Measurements from ENCODE around the gene ANKUB1. TPM values are rescaled to one million over a fixed set of nuclear protein-coding genes. Genes with fewer than 3 reads are reported as not detected.

ANKUB1 gene
- total RNA-seq, 1 experiment from 2014 or later: not detected

GRCh38 chr3:149801639-149802038, 9.3 kb upstream of the ANKUB1 start:
- Histone ChIP-seq H3K9me3 (ENCODE audit: control insufficient read depth, insufficient read depth, low read depth, low read length) (no peaks in the 10 kb centered on the region), H3K4me3 (ENCODE audit: low read depth in 2 of 2, low read length in 2 of 2) (no peak overlapping the region), H3K27ac (ENCODE audit: low read length) (no peak overlapping the region), H3K27me3 (ENCODE audit: control insufficient read depth, insufficient read depth, low read length) (no peaks in the 10 kb centered on the region), H3K36me3 (ENCODE audit: control insufficient read depth, insufficient read depth, low read length) (no peaks in the 10 kb centered on the region), H3K4me1 (ENCODE audit: control insufficient read depth, insufficient read depth, low read length) (no peaks in the 10 kb centered on the region)
- TF ChIP-seq POLR2AphosphoS5 (IDR thresholded peaks at IDR 0.05; ENCODE audit: low read depth, low read length) (no peak), CTCF (IDR thresholded peaks at IDR 0.05) (no peak), SIN3A (IDR thresholded peaks at IDR 0.05; ENCODE audit: borderline replicate concordance, insufficient read depth, low read depth, low read length) (no peak), REST (IDR thresholded peaks at IDR 0.05; ENCODE audit: insufficient read depth in 1 of 2, low read depth in 2 of 2, low read length in 1 of 2) (no peak), TCF7L2 (IDR thresholded peaks at IDR 0.05; ENCODE audit: low read depth, low read length) (no peak)
- intact Hi-C loops (cut with micrococcal nuclease; ENCODE audit: unreplicated experiment) (no loop called here), in situ Hi-C loops (cut with HindIII; ENCODE audit: low pct_unique_long_range_greater_than_20kb, low sequenced_read_pairs) (no loop called here)
- no TSS peak for BruUV-seq (replicated peaks)
- DNase-seq (ENCODE audit: low read depth, low spot score) (no peak), ATAC-seq (no peak)
- ChIA-PET CTCF (interaction anchor here (0.8 kb wide), 1 partner anchor 30 kb away, joined by 3 read pairs; no protein-coding TSS in a partner anchor), POLR2A (no interaction called here)

- H3K27me3 ChIP-seq (ENCODE audit: control insufficient read depth, insufficient read depth, low read length): no peaks in the 10 kb centered on the region
- no peak overlapping the region for H3K4me3 ChIP-seq (ENCODE audit: low read depth in 2 of 2, low read length in 2 of 2)
- ChIA-PET CTCF (interaction anchor here (0.7 kb wide), 1 partner anchor 30 kb away, joined by 3 read pairs; no protein-coding TSS in a partner anchor), POLR2A (no interaction called here)
- H3K36me3 ChIP-seq (ENCODE audit: control insufficient read depth, insufficient read depth, low read length): no peaks in the 10 kb centered on the region
- no peaks in the 10 kb centered on the region for H3K4me1 ChIP-seq (ENCODE audit: control insufficient read depth, insufficient read depth, low read length)
- no peaks in the 10 kb centered on the region for H3K9me3 ChIP-seq (ENCODE audit: control insufficient read depth, insufficient read depth, low read depth, low read length)
- DNase-seq (ENCODE audit: low read depth, low spot score) (no peak), ATAC-seq (no peak)
- BruUV-seq (replicated peaks): no TSS peak
- H3K27ac ChIP-seq (ENCODE audit: low read length): no peak overlapping the region
- intact Hi-C loops (cut with micrococcal nuclease; ENCODE audit: unreplicated experiment): no loop called here
- no peak for TF ChIP-seq SIN3A (IDR thresholded peaks at IDR 0.05; ENCODE audit: borderline replicate concordance, insufficient read depth, low read depth, low read length)
- TF ChIP-seq TCF7L2 (IDR thresholded peaks at IDR 0.05; ENCODE audit: low read depth, low read length): no peak
- TF ChIP-seq POLR2AphosphoS5 (IDR thresholded peaks at IDR 0.05; ENCODE audit: low read depth, low read length): no peak
- TF ChIP-seq CTCF (IDR thresholded peaks at IDR 0.05): no peak
- no peak for TF ChIP-seq REST (IDR thresholded peaks at IDR 0.05; ENCODE audit: insufficient read depth in 1 of 2, low read depth in 2 of 2, low read length in 1 of 2)
- in situ Hi-C loops (cut with HindIII; ENCODE audit: low pct_unique_long_range_greater_than_20kb, low sequenced_read_pairs): no loop called here
These were observed 8.8 kb upstream of the ANKUB1 start for GRCh38 chr3:149801195-149801594.

Measured in Panc1 (cell line).